HCT116 (cell line): ENCODE data around the gene GNA12. TPM values are rescaled to one million over a fixed set of nuclear protein-coding genes. Genes with fewer than 3 reads are reported as not detected.

ENCODE experiments used
- ATAC-seq: fragments of 200-7000 bp; cut with Tn5 transposase; 2 replicates; pipeline ENCODE4 v1.9.1; 2020; ENCODE audit warnings: mild to moderate bottlenecking, moderate library complexity
- BruUV-seq: library from RNA; stranded (reverse); fragments of 400-500 nt; replicated peaks from 2 replicates; lab custom pipeline; 2021; lab: Mats Ljungman, UMichigan
- CTCF ChIA-PET: fragments of 300-600 bp; sonication (Branson Sonifier 250); formaldehyde crosslinking; loops from one replicate; lab custom pipeline; 2021; ENCODE audit warnings: antibody characterized with exemption; lab: Charles Lee
- POLR2A ChIA-PET: fragments of 300-600, 350-600 bp; sonication (Branson Sonifier 250); formaldehyde crosslinking; loops from one replicate; lab custom pipeline; 2021; ENCODE audit warnings: antibody characterized with exemption; lab: Charles Lee
- RAD21 ChIA-PET, 2 experiments: fragments of 300-600 bp; sonication (Branson Sonifier 250); formaldehyde crosslinking; loops; one replicate each; lab custom pipeline; 2023; ENCODE audit warnings: low total read pairs in 2 of 2; ENCODE audit not compliant: uncharacterized antibody in 2 of 2, unreplicated experiment in 2 of 2, low non-redundant PET in 1 of 2; lab: Charles Lee
- DNase-seq: peaks from one replicate; pipeline ENCODE4 v3.0.0-alpha.2; 2010; ENCODE audit warnings: low read depth, low spot score
- H2AFZ ChIP-seq: fragments of 200-600 bp; shearing (Covaris generic), sonication (generic); 2 replicates; pipeline ENCODE4 v1.6.1; 2017; ENCODE audit warnings: low read depth, mixed run types, mixed read lengths, antibody characterized with exemption, low read length; ENCODE audit not compliant: poor library complexity, severe bottlenecking
- H3K27ac ChIP-seq: 2 replicates; pipeline ENCODE4 v1.5.1; 2012; ENCODE audit warnings: low read depth, low read length
- H3K27me3 ChIP-seq: fragments of 200-600 bp; sonication (generic); 2 replicates; pipeline ENCODE4 v1.6.1; 2016; ENCODE audit warnings: mixed run types, low read length, mixed read lengths; ENCODE audit not compliant: insufficient read depth
- H3K36me3 ChIP-seq, 2 experiments: fragments of 200-500 bp in 1 of 2; fragments of 200-600 bp in 1 of 2; sonication (Bioruptor generic) in 1 of 2; sonication (generic) in 1 of 2; 2 replicates each; pipeline versions ENCODE4 v1.5.1 to v1.6.1; 2014 to 2016; ENCODE audit warnings: low read length in 2 of 2, inconsistent platforms in 1 of 2, mixed read lengths in 1 of 2, mixed run types in 1 of 2; ENCODE audit not compliant: insufficient read depth in 2 of 2, control insufficient read depth in 1 of 2
- H3K4me1 ChIP-seq, 2 experiments: fragments of 200-600 bp in 1 of 2; sonication (generic) in 1 of 2; 2 replicates each; pipeline versions ENCODE4 v1.5.1 to v1.6.1; 2012 to 2017; ENCODE audit warnings: low read length in 2 of 2, inconsistent platforms in 1 of 2, mild to moderate bottlenecking in 1 of 2, mixed read lengths in 1 of 2, mixed run types in 1 of 2, moderate library complexity in 1 of 2; ENCODE audit not compliant: insufficient read depth in 2 of 2, control insufficient read depth in 1 of 2
- H3K4me2 ChIP-seq: fragments of 200-600 bp; sonication (generic); 2 replicates; pipeline ENCODE4 v1.6.1; 2017; ENCODE audit warnings: mixed run types, low read length, mixed read lengths
- H3K4me3 ChIP-seq, 2 experiments: fragments of 200-600 bp in 1 of 2; sonication (generic) in 1 of 2; replicated peaks in 1 of 2; 2 replicates each; pipeline ENCODE4 v1.5.1; 2011 to 2016; ENCODE audit warnings: low read length in 2 of 2, control low read depth in 1 of 2, low read depth in 1 of 2, mild to moderate bottlenecking in 1 of 2, mixed read lengths in 1 of 2, mixed run types in 1 of 2
- H3K79me2 ChIP-seq: fragments of 200-600 bp; sonication (generic); 2 replicates; pipeline ENCODE4 v1.6.1; 2017; ENCODE audit warnings: mild to moderate bottlenecking, mixed run types, low read length, moderate library complexity, mixed read lengths; ENCODE audit not compliant: insufficient read depth
- H3K9ac ChIP-seq: fragments of 200-600 bp; sonication (generic); 2 replicates; pipeline ENCODE4 v1.6.1; 2016; ENCODE audit warnings: low read length, mixed read lengths
- H3K9me2 ChIP-seq: fragments of 200-600 bp; sonication (generic), shearing (Covaris generic); 2 replicates; pipeline ENCODE4 v1.6.1; 2017; ENCODE audit warnings: mixed run types, mild to moderate bottlenecking, moderate library complexity; ENCODE audit not compliant: insufficient read depth
- H3K9me3 ChIP-seq, 2 experiments: fragments of 200-500 bp in 1 of 2; fragments of 200-600 bp in 1 of 2; sonication (Bioruptor generic) in 1 of 2; sonication (generic) in 1 of 2; 2 replicates each; pipeline ENCODE4 v1.6.1; 2014 to 2017; ENCODE audit warnings: low read length in 2 of 2, mixed read lengths in 2 of 2, inconsistent platforms in 1 of 2, low read depth in 1 of 2, mild to moderate bottlenecking in 1 of 2, mixed run types in 1 of 2, moderate library complexity in 1 of 2; ENCODE audit not compliant: control insufficient read depth in 1 of 2, insufficient read depth in 1 of 2
- H4K20me1 ChIP-seq: fragments of 200-600 bp; sonication (generic), shearing (Covaris generic); 2 replicates; pipeline ENCODE4 v1.6.1; 2017; ENCODE audit warnings: mixed run types, mild to moderate bottlenecking, moderate library complexity; ENCODE audit not compliant: insufficient read depth
- CBX3 ChIP-seq: IDR thresholded peaks from 2 replicates; pipeline ENCODE4 v1.6.1; 2012; ENCODE audit warnings: low read depth
- CEBPB ChIP-seq: IDR thresholded peaks from 2 replicates; pipeline ENCODE4 v1.6.1; 2012; ENCODE audit warnings: low read depth
- EGR1 ChIP-seq: IDR thresholded peaks from 2 replicates; pipeline ENCODE4 v1.6.1; 2012; ENCODE audit warnings: low read depth
- EZH2 ChIP-seq: fragments of 200-600 bp; sonication (generic); IDR thresholded peaks from 2 replicates; pipeline ENCODE4 v1.6.1; 2017; ENCODE audit warnings: antibody characterized with exemption, mixed run types
- FOSL1 ChIP-seq: IDR thresholded peaks from 2 replicates; pipeline ENCODE4 v1.6.1; 2012; ENCODE audit warnings: low read depth
- JUND ChIP-seq: IDR thresholded peaks from 2 replicates; pipeline ENCODE4 v1.6.1; 2012
- POLR2A ChIP-seq: IDR thresholded peaks from 2 replicates; pipeline ENCODE4 v1.7.0; 2011; ENCODE audit warnings: borderline replicate concordance; ENCODE audit not compliant: insufficient read depth, insufficient read length; ENCODE audit errors: extremely low read depth
- SIN3A ChIP-seq: IDR thresholded peaks from 2 replicates; pipeline ENCODE4 v1.6.1; 2012; ENCODE audit warnings: low read depth
- TCF7L2 ChIP-seq: IDR thresholded peaks from 2 replicates; pipeline ENCODE4 v1.7.0; 2011; ENCODE audit warnings: borderline replicate concordance, inconsistent platforms; ENCODE audit not compliant: insufficient read depth, insufficient read length; ENCODE audit errors: extremely low read depth
- YY1 ChIP-seq: IDR thresholded peaks from 2 replicates; pipeline ENCODE4 v1.6.1; 2011; ENCODE audit warnings: low read length, low read depth, moderate library complexity, mild to moderate bottlenecking; ENCODE audit not compliant: insufficient replicate concordance; ENCODE audit errors: extremely low read depth
- ZBTB33 ChIP-seq: IDR thresholded peaks from 2 replicates; pipeline ENCODE4 v1.6.1; 2011; ENCODE audit warnings: mild to moderate bottlenecking, low read length, moderate library complexity; ENCODE audit not compliant: insufficient replicate concordance; ENCODE audit errors: extremely low read depth
- ZNF274 ChIP-seq: fragments of 200-500 bp; sonication (Bioruptor generic); IDR thresholded peaks from 2 replicates; pipeline ENCODE4 v1.6.1; 2014; ENCODE audit warnings: mild to moderate bottlenecking, low read depth, low read length, inconsistent platforms
- intact Hi-C: fragments of 100-400 bp; cut with micrococcal nuclease; formaldehyde crosslinking; loops from 2 replicates; pipeline ENCODE4 v1.10.0; 2022
- total RNA-seq: library from RNA; stranded (reverse); gene quantifications from one replicate; pipeline ENCODE4 v1.2.1, GENCODE V29; 2021; ENCODE audit not compliant: unreplicated experiment
- TF ChIP-seq, protein P1 (sequence below), 3 experiments: fragments of 200-600 bp in 1 of 3; sonication (generic) in 1 of 3; IDR thresholded peaks in 2 of 3; conservative IDR thresholded peaks in 1 of 3; 2 replicates each; pipeline ENCODE4 v1.5.1; 2012 to 2017; ENCODE audit warnings: low read depth in 2 of 3, low read length in 2 of 3, antibody characterized with exemption in 1 of 3, borderline replicate concordance in 1 of 3, control low read depth in 1 of 3, mild to moderate bottlenecking in 1 of 3, mixed read lengths in 1 of 3, mixed run types in 1 of 3, moderate library complexity in 1 of 3; ENCODE audit not compliant: insufficient read depth in 1 of 3

GNA12 gene
- total RNA-seq, 1 experiment from 2014 or later: 32.6 TPM

GRCh38 chr7:2808891-2809665 is 35.0 kb downstream of the GNA12 start:
- TF ChIP-seq, protein P1, sequence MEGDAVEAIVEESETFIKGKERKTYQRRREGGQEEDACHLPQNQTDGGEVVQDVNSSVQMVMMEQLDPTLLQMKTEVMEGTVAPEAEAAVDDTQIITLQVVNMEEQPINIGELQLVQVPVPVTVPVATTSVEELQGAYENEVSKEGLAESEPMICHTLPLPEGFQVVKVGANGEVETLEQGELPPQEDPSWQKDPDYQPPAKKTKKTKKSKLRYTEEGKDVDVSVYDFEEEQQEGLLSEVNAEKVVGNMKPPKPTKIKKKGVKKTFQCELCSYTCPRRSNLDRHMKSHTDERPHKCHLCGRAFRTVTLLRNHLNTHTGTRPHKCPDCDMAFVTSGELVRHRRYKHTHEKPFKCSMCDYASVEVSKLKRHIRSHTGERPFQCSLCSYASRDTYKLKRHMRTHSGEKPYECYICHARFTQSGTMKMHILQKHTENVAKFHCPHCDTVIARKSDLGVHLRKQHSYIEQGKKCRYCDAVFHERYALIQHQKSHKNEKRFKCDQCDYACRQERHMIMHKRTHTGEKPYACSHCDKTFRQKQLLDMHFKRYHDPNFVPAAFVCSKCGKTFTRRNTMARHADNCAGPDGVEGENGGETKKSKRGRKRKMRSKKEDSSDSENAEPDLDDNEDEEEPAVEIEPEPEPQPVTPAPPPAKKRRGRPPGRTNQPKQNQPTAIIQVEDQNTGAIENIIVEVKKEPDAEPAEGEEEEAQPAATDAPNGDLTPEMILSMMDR (IDR thresholded peaks at IDR 0.05 in 2 of 3, conservative IDR thresholded peaks at IDR 0.05 in 1 of 3; ENCODE audit: borderline replicate concordance in 1 of 3, insufficient read depth in 1 of 3, low read depth in 2 of 3, low read length in 2 of 3): no peak
- no peak for TF ChIP-seq CBX3
- TF ChIP-seq EZH2: no peak
- TF ChIP-seq POLR2A: no peak
- TF ChIP-seq CEBPB: no peak
- no peak for TF ChIP-seq TCF7L2
- TF ChIP-seq FOSL1: no peak
- TF ChIP-seq YY1: no peak
- TF ChIP-seq JUND: no peak
- no peak for TF ChIP-seq ZBTB33
- no peak for TF ChIP-seq EGR1
- no peak for TF ChIP-seq ZNF274
- no peak for TF ChIP-seq SIN3A
- TF ChIP-seq, all 23 proteins: peak for 0

More at GRCh38 chr7:2808891-2809665, 35.0 kb downstream of the GNA12 start:
- Histone ChIP-seq H3K4me1 (no peaks in the 10 kb centered on the region), H4K20me1 (no peaks in the 10 kb centered on the region), H3K79me2 (peaks cover 49% of the 10 kb centered on the region), H3K36me3 (no peaks in the 10 kb centered on the region), H3K4me2 (no peak overlapping the region), H3K27me3 (no peaks in the 10 kb centered on the region), H2AFZ (no peak overlapping the region), H3K9me3 (no peaks in the 10 kb centered on the region), H3K4me3 (no peak overlapping the region), H3K27ac (no peak overlapping the region), H3K9me2 (no peaks in the 10 kb centered on the region), H3K9ac (no peak overlapping the region)
- intact Hi-C loops: no loop called here
- no peak for ATAC-seq
- ChIA-PET POLR2A (no interaction called here), CTCF (no interaction called here), RAD21 (no interaction called here)
- no TSS peak for BruUV-seq
- DNase-seq: no peak
